ENCODE results near the gene KCNV2. TPM values are rescaled to one million over a fixed set of nuclear protein-coding genes. Genes with fewer than 3 reads are reported as not detected.

Gene KCNV2
- polyA plus RNA-seq, 1 donor from 2014 or later: not detected

DNA sequence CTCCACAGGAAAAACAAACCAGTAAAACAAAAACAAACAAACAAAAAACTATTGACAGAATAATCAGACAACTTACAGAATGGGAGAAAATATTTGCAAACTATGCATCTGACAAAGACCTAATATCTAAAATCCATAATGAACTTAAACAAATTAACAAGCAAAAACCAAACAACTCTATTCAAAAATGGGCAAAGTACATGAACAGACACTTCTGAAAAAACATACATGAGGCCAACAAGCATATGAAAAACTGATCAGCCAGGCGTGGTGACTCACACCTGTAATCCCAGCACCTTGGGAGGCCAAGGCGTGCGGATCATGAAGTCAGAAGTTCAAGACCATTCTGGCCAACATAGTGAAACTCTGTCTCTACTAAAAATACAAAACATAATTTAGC is 60.1 kb downstream of the KCNV2 start:
- TF ChIP-seq RAD21 (conservative IDR thresholded peaks at IDR 0.05) (no peak), MXI1 (conservative IDR thresholded peaks at IDR 0.05; ENCODE audit: poor library complexity, severe bottlenecking) (no peak), REST (IDR thresholded peaks at IDR 0.05; ENCODE audit: borderline replicate concordance) (no peak), EP300 (conservative IDR thresholded peaks at IDR 0.05; ENCODE audit: poor library complexity, severe bottlenecking) (no peak), TAF1 (IDR thresholded peaks at IDR 0.05; ENCODE audit: low read depth) (no peak), POLR2AphosphoS5 (IDR thresholded peaks at IDR 0.05) (no peak), SMC3 (conservative IDR thresholded peaks at IDR 0.05; ENCODE audit: poor library complexity) (no peak), EZH2 (IDR thresholded peaks at IDR 0.05; ENCODE audit: borderline replicate concordance, insufficient read depth, low read length, poor library complexity, severe bottlenecking) (no peak)
- TF ChIP-seq, protein P1, sequence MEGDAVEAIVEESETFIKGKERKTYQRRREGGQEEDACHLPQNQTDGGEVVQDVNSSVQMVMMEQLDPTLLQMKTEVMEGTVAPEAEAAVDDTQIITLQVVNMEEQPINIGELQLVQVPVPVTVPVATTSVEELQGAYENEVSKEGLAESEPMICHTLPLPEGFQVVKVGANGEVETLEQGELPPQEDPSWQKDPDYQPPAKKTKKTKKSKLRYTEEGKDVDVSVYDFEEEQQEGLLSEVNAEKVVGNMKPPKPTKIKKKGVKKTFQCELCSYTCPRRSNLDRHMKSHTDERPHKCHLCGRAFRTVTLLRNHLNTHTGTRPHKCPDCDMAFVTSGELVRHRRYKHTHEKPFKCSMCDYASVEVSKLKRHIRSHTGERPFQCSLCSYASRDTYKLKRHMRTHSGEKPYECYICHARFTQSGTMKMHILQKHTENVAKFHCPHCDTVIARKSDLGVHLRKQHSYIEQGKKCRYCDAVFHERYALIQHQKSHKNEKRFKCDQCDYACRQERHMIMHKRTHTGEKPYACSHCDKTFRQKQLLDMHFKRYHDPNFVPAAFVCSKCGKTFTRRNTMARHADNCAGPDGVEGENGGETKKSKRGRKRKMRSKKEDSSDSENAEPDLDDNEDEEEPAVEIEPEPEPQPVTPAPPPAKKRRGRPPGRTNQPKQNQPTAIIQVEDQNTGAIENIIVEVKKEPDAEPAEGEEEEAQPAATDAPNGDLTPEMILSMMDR (IDR thresholded peaks at IDR 0.05; ENCODE audit: poor library complexity, severe bottlenecking): no peak
- H3K4me2 ChIP-seq (ENCODE audit: low read length): no peak overlapping the region
- no peaks in the 10 kb centered on the region for H4K20me1 ChIP-seq (ENCODE audit: insufficient read depth)
- peaks cover 3% of the 10 kb centered on the region for H3K9me3 ChIP-seq (ENCODE audit: low read length)
- H3F3A ChIP-seq (ENCODE audit: insufficient read depth, low read length, poor library complexity, severe bottlenecking): no peaks in the 10 kb centered on the region
- H3K27ac ChIP-seq (ENCODE audit: low read length): no peak overlapping the region
- no peaks in the 10 kb centered on the region for H3K9me2 ChIP-seq (ENCODE audit: insufficient read depth, low read length)
- no peaks in the 10 kb centered on the region for H3K27me3 ChIP-seq (ENCODE audit: insufficient read depth, low read depth, low read length)
- no peak overlapping the region for H3K4me3 ChIP-seq (ENCODE audit: low read length)
- H3K79me2 ChIP-seq (replicated peaks; ENCODE audit: insufficient read depth, low read length): no peaks in the 10 kb centered on the region
- H2AFZ ChIP-seq (ENCODE audit: low read depth, low read length): no peak overlapping the region
- H3K9ac ChIP-seq (ENCODE audit: low read length): no peak overlapping the region
- H3K36me3 ChIP-seq (ENCODE audit: insufficient read depth, low read length): peaks cover 13% of the 10 kb centered on the region

DNA sequence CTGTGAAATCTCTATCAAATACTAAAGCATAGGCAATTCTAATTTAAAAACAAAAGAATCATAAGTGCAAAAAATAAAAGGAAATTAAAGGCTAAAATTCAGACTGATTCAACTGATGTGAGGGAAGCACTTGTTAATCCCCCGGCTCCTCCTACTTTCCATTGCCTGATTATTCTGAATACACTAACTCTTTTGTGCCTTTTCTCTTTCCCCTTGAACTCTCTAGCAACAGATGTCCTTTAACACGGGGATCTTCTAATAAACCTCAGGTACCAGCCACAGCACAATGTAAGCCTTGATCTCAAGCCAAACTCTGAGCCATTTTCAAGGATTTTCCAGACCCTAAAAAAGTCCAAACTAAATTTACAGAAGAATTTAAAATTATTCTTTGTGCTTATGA is 61.5 kb downstream of the KCNV2 start:
- no peak overlapping the region for H3K4me3 ChIP-seq (ENCODE audit: low read length)
- H2AFZ ChIP-seq (ENCODE audit: low read depth, low read length): no peak overlapping the region
- H3K4me2 ChIP-seq (ENCODE audit: low read length): no peak overlapping the region
- no peaks in the 10 kb centered on the region for H3K27me3 ChIP-seq (ENCODE audit: insufficient read depth, low read depth, low read length)
- TF ChIP-seq REST (IDR thresholded peaks at IDR 0.05; ENCODE audit: borderline replicate concordance): no peak
- TF ChIP-seq, protein P1 (IDR thresholded peaks at IDR 0.05; ENCODE audit: poor library complexity, severe bottlenecking): no peak
- TF ChIP-seq MXI1 (conservative IDR thresholded peaks at IDR 0.05; ENCODE audit: poor library complexity, severe bottlenecking): no peak
- TF ChIP-seq RAD21 (conservative IDR thresholded peaks at IDR 0.05): no peak
- TF ChIP-seq EP300 (conservative IDR thresholded peaks at IDR 0.05; ENCODE audit: poor library complexity, severe bottlenecking): no peak
- no peak for TF ChIP-seq SMC3 (conservative IDR thresholded peaks at IDR 0.05; ENCODE audit: poor library complexity)
- no peak for TF ChIP-seq POLR2AphosphoS5 (IDR thresholded peaks at IDR 0.05)
- TF ChIP-seq EZH2 (IDR thresholded peaks at IDR 0.05; ENCODE audit: borderline replicate concordance, insufficient read depth, low read length, poor library complexity, severe bottlenecking): no peak
- TF ChIP-seq TAF1 (IDR thresholded peaks at IDR 0.05; ENCODE audit: low read depth): no peak
- H4K20me1 ChIP-seq (ENCODE audit: insufficient read depth): no peaks in the 10 kb centered on the region
- no peaks in the 10 kb centered on the region for H3F3A ChIP-seq (ENCODE audit: insufficient read depth, low read length, poor library complexity, severe bottlenecking)
- no peaks in the 10 kb centered on the region for H3K79me2 ChIP-seq (replicated peaks; ENCODE audit: insufficient read depth, low read length)
- H3K27ac ChIP-seq (ENCODE audit: low read length): no peak overlapping the region
- no peak overlapping the region for H3K9ac ChIP-seq (ENCODE audit: low read length)
- peaks cover 13% of the 10 kb centered on the region for H3K36me3 ChIP-seq (ENCODE audit: insufficient read depth, low read length)
- no peaks in the 10 kb centered on the region for H3K9me2 ChIP-seq (ENCODE audit: insufficient read depth, low read length)
- peaks cover 3% of the 10 kb centered on the region for H3K9me3 ChIP-seq (ENCODE audit: low read length)
